ENCODE measurements around the gene UBE2J2. TPM values are rescaled to one million over a fixed set of nuclear protein-coding genes. Genes with fewer than 3 reads are reported as not detected.

Gene UBE2J2
- total RNA-seq, 4 donors from 2014 or later, result 9.5 to 66.1 (median 49.8) TPM

DNA sequence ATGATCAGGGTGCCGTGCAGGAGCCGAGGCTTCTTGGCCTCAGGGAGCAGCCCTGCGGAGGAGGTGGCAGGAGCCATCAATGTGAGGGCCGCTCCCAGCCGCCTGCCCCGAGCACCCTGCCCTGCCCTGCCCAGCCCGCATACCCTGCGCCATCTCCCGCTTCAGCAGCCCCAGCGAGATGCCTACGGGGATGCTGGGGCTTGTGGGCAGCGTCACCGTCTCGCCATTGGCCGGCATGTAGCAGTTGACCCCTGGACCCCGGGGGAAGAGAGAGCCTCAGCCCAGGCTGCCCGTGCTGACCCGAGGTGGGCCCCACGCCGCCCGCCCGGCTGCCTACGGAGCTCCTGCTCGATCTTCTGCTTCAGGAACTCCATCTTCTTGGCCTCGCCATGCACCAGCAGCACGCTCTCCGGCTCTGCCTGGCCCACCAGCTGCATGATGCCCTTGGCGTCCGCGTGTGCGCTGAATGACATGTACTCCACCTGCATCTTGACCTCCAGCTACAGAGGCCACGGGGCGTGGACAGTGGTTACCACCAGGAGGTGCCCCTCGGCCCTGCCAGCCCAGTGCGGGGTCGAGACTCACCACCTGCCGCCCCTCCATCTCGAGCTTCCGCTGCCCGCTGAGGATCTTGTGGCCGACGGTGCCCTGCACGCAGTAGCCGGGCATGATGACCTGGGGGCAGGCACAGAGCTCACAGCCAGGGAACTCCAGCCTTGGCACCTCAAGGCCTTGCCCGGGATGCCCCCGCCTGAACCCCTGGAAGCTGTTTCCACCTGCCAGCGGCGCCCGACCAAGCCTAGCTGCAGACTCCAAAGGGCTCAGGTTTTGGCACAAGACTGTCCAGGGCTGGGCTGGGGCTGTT is 39.0 kb upstream of the UBE2J2 start:
- H3K4me3 ChIP-seq, result no peak overlapping the region
- H3K27ac ChIP-seq, result no peak overlapping the region
- H3K4me1 ChIP-seq, result peaks cover 9 to 11% of the 10 kb centered on the region in 2 donors
- no peaks in the 10 kb centered on the region for H3K27me3 ChIP-seq
- TF ChIP-seq POLR2A (IDR thresholded peaks at IDR 0.05), result no peak
- TF ChIP-seq, protein P1, sequence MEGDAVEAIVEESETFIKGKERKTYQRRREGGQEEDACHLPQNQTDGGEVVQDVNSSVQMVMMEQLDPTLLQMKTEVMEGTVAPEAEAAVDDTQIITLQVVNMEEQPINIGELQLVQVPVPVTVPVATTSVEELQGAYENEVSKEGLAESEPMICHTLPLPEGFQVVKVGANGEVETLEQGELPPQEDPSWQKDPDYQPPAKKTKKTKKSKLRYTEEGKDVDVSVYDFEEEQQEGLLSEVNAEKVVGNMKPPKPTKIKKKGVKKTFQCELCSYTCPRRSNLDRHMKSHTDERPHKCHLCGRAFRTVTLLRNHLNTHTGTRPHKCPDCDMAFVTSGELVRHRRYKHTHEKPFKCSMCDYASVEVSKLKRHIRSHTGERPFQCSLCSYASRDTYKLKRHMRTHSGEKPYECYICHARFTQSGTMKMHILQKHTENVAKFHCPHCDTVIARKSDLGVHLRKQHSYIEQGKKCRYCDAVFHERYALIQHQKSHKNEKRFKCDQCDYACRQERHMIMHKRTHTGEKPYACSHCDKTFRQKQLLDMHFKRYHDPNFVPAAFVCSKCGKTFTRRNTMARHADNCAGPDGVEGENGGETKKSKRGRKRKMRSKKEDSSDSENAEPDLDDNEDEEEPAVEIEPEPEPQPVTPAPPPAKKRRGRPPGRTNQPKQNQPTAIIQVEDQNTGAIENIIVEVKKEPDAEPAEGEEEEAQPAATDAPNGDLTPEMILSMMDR (IDR thresholded peaks at IDR 0.05), result no peak
- no peaks in the 10 kb centered on the region for H3K9me3 ChIP-seq
- no peak for DNase-seq
- intact Hi-C loops (cut with DNase I; ENCODE audit: low total_unique reads), result no loop called here
- no peaks in the 10 kb centered on the region for H3K36me3 ChIP-seq

DNA sequence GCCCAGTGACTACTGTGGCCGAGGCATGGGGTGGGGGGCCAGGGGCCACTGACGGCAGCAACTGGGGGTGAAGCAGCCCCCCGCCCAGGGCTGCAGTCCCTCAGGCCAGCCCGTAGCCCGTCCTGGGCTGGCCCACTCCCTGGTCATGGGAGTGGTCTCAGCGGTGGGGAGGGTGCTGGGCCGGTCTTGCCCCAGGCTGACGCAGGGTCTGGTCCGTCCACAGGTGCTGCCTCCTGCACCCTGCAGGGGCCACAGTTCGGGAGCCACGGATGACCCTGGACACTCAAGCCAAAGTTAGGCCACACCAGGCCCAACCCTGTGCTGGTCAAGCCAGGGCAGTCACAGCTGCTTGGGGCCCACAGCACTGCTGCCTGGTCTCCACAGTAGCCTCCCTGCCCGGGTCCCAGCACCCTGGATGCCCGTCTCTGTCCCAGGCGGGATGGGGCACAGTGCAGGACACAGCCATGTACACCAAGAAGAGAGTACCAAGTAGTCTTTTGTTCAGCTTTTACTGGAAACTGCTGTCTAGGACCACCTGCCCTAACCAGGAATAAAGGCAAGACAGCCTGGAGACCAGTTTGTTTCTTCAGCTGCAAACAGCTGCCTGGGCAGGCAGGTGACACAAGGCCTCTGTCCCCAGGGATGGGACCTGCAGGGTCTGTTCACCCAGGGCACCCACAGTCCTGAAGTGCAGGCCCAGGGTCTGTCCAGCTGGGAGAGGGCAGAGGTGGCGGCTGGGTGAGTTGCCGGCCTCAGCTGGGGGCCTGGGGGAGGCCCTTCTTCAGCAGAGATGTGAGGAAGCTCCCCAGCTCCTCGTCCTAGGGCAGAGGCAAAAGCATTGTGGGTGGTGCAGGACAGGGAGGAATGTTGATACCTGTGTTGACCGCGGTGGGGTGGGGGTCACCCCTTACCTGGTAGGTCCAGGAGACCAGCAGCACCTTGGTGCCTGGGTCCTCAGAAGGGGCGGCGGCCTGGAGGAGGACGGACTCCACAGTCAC is 37.8 kb upstream of the UBE2J2 start:
- Histone ChIP-seq H3K36me3 (no peaks in the 10 kb centered on the region), H3K27ac (no peak overlapping the region), H3K4me1 (peaks cover 0 to 16% of the 10 kb centered on the region in 2 donors), H3K27me3 (no peaks in the 10 kb centered on the region), H3K9me3 (no peaks in the 10 kb centered on the region), H3K4me3 (no peak overlapping the region)
- intact Hi-C loops (cut with DNase I; ENCODE audit: low total_unique reads), result no loop called here
- TF ChIP-seq, protein P1 (IDR thresholded peaks at IDR 0.05), result no peak
- no peak for TF ChIP-seq POLR2A (IDR thresholded peaks at IDR 0.05)
- no peak for DNase-seq

DNA sequence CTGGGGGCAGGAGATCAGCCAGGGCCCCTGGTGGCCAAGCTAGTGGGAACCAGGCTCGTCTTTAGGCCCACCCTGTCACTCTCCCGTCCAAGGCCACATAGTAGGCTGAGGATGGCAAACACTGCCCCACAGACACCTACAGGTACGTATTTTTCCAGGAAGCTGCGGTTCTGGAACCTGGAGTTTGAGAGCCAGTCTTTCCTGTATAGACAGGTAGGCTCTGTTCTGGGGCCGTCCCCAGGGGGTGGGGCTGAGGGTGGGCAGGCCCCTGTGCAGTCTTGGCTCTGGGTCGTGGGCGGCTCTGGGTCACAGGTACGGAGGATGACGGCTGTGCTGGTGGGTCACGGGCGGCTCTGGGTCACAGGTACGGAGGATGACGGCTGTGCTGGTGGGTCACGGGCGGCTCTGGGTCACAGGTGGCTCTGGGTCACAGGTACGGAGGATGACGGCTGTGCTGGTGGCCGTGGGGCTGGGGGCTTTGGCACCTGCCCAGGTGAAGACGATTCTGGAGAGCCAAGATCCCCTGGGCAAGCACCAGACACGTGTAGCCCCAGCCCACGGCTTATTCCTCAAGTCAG is 36.9 kb upstream of the UBE2J2 start:
- Histone ChIP-seq H3K27ac (peak overlapping the region in 1 of 2 donors; percentile 94), H3K27me3 (no peaks in the 10 kb centered on the region), H3K4me1 (peaks cover 0 to 25% of the 10 kb centered on the region in 2 donors), H3K36me3 (no peaks in the 10 kb centered on the region), H3K4me3 (no peak overlapping the region), H3K9me3 (no peaks in the 10 kb centered on the region)
- DNase-seq, result no peak
- intact Hi-C loops (cut with DNase I; ENCODE audit: low total_unique reads), result no loop called here
- TF ChIP-seq, protein P1 (IDR thresholded peaks at IDR 0.05), result no peak
- TF ChIP-seq POLR2A (IDR thresholded peaks at IDR 0.05), result no peak

DNA sequence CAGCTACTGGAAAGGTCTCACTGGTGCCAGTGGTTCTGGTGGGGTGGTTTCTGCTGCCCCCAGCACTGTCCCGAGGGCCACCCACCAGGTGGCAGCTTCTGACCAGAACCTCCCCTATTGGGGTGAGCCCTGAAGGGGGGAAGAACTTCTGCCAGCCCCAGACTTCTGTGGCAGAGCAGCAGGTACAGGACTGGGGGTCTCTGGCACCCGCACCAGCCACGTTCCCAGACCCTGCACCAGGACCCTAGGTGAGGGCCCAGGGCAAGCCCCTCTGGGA is 36.4 kb upstream of the UBE2J2 start:
- no peak for TF ChIP-seq POLR2A (IDR thresholded peaks at IDR 0.05)
- TF ChIP-seq, protein P1 (IDR thresholded peaks at IDR 0.05), result peak in 1 of 4 experiments; percentile 1
- H3K9me3 ChIP-seq, result no peaks in the 10 kb centered on the region
- intact Hi-C loops (cut with DNase I; ENCODE audit: low total_unique reads), result no loop called here
- H3K4me3 ChIP-seq, result no peak overlapping the region
- no peak for DNase-seq
- no peaks in the 10 kb centered on the region for H3K36me3 ChIP-seq
- H3K4me1 ChIP-seq, result peaks cover 0 to 30% of the 10 kb centered on the region in 2 donors
- H3K27me3 ChIP-seq, result no peaks in the 10 kb centered on the region
- peak overlapping the region in 1 of 2 donors; percentile 94 for H3K27ac ChIP-seq
